Esophagus muscularis mucosa (tissue), 4 donors: Measurements from ENCODE around the gene PTPRT. TPM values are rescaled to one million over a fixed set of nuclear protein-coding genes. Genes with fewer than 3 reads are reported as not detected.

Experiments used
- DNase-seq: peaks from one replicate; pipeline ENCODE4 v3.0.0-alpha.2; 2017; ENCODE audit errors: extremely low spot score
- H3K27ac ChIP-seq, 4 donors: fragments of 200-600 bp; sonication (generic); replicated peaks in 1 of 4; 1 replicate in 3 of 4; 2 replicates in 1 of 4; pipeline ENCODE4 v1.5.1; 2016 to 2019; ENCODE audit warnings: mild to moderate bottlenecking in 1 of 4
- H3K27me3 ChIP-seq, 4 donors: fragments of 200-600 bp; sonication (generic); one replicate each; pipeline versions ENCODE4 v1.5.1 to v1.6.0; 2016 to 2019
- H3K36me3 ChIP-seq, 4 donors: fragments of 200-600 bp; sonication (generic); one replicate each; pipeline ENCODE4 v1.5.1; 2016 to 2019
- H3K4me1 ChIP-seq, 4 donors: fragments of 200-600 bp; sonication (generic); one replicate each; pipeline ENCODE4 v1.5.1; 2016 to 2019
- H3K4me3 ChIP-seq, 4 donors: fragments of 200-600 bp; sonication (generic); 1 replicate in 2 of 4; 2 replicates in 2 of 4; pipeline ENCODE4 v1.5.1; 2016 to 2019; ENCODE audit warnings: mild to moderate bottlenecking in 4 of 4, moderate library complexity in 1 of 4
- H3K9me3 ChIP-seq, 4 donors: fragments of 200-600 bp; sonication (generic); 1 replicate in 3 of 4; 2 replicates in 1 of 4; pipeline ENCODE4 v1.5.1; 2016 to 2019
- EP300 ChIP-seq: sonication (generic); formaldehyde crosslinking; IDR thresholded peaks from one replicate; pipeline ENCODE4 v1.6.1; 2017; ENCODE audit warnings: antibody characterized with exemption
- POLR2A ChIP-seq: fragments of 450-650 bp; IDR thresholded peaks from one replicate; pipeline ENCODE4 v1.6.1; 2017; ENCODE audit warnings: antibody characterized with exemption, moderate library complexity, mild to moderate bottlenecking, low read depth
- POLR2AphosphoS5 ChIP-seq, 2 donors: sonication (generic); formaldehyde crosslinking; IDR thresholded peaks; one replicate each; pipeline ENCODE4 v1.6.1; 2017; ENCODE audit warnings: antibody characterized with exemption in 2 of 2
- WGBS: methylation state at CpG from one replicate; pipeline ENCODE4 v1.1.5; 2018; 5-methylcytosine and 5-hydroxymethylcytosine counted together
- intact Hi-C: fragments of 100-400 bp; cut with DNase I; formaldehyde crosslinking; loops from one replicate; pipeline ENCODE4 v1.15.1; 2023
- total RNA-seq, 4 donors: library from RNA; depleted of rRNA; stranded (reverse); fragments of >200 nt; gene quantifications; one replicate each; pipeline versions ENCODE4 v1.1.0 to v1.2.1, GENCODE V29; 2016
- TF ChIP-seq, protein P1 (sequence below), 3 experiments: fragments of 200-600 bp in 2 of 3; fragments of 450-650 bp in 1 of 3; sonication (generic) in 2 of 3; IDR thresholded peaks; one replicate each; pipeline ENCODE4 v1.5.1; 2017 to 2019; ENCODE audit warnings: antibody characterized with exemption in 3 of 3, mild to moderate bottlenecking in 2 of 3, moderate library complexity in 1 of 3

The PTPRT gene
- total RNA-seq, 4 donors from 2014 or later: 0.06 to 0.39 TPM; not detected in 2

DNA sequence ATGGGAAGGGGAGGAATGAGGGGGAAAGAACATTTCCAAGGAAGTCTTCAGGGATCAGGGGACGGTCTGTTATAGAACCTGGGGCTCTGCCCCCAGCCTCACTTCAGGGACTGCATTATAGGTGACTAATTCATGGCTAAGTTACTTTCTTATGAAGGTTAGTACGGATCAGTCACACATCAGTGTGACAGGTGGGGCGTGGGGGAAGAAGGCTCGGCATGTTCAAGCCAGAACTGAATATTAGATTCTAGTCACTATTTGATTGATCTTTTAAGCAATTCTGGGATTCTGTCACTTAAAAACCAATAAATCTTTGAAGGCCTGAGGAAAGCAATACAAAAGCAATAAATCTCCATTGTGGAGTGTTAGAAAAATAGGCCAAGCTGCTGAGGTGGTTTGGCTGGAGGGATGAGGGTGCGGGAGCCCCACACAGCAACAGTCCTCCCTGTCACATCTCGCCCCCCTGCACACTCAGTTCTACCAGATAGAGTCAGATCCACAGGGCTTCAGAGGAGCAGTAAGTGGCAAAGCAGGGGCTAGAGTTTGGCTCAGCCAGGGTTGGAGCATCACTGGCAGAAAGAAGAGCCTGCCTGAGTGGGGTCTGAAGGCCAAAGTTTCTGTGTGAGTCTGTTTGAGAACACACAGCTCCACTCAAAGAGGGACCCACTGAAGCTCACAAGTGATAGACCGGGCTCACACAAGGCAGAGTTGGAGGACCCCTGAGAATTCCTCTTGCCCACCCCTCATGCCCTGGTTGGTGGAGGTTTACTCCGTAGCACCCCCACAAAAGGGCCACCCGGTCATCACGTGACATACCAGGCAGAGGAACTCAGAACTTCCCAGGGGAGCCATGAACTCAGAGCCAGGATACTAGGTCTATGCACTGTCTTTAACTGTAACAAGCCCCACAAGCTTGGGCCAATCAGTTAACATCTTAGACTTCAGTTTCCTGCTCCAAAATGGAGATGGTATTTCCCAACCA is 843.2 kb downstream of the PTPRT start:
- intact Hi-C loops: no loop called here
- TF ChIP-seq, protein P1, sequence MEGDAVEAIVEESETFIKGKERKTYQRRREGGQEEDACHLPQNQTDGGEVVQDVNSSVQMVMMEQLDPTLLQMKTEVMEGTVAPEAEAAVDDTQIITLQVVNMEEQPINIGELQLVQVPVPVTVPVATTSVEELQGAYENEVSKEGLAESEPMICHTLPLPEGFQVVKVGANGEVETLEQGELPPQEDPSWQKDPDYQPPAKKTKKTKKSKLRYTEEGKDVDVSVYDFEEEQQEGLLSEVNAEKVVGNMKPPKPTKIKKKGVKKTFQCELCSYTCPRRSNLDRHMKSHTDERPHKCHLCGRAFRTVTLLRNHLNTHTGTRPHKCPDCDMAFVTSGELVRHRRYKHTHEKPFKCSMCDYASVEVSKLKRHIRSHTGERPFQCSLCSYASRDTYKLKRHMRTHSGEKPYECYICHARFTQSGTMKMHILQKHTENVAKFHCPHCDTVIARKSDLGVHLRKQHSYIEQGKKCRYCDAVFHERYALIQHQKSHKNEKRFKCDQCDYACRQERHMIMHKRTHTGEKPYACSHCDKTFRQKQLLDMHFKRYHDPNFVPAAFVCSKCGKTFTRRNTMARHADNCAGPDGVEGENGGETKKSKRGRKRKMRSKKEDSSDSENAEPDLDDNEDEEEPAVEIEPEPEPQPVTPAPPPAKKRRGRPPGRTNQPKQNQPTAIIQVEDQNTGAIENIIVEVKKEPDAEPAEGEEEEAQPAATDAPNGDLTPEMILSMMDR (IDR thresholded peaks at IDR 0.05): no peak
- TF ChIP-seq POLR2AphosphoS5 (IDR thresholded peaks at IDR 0.05): no peak
- TF ChIP-seq EP300: no peak
- TF ChIP-seq POLR2A: no peak
- no peaks in the 10 kb centered on the region for H3K27me3 ChIP-seq
- no peaks in the 10 kb centered on the region for H3K4me1 ChIP-seq
- DNase-seq: peak; percentile 83
- no peak overlapping the region for H3K27ac ChIP-seq
- no peaks in the 10 kb centered on the region for H3K9me3 ChIP-seq
- no peaks in the 10 kb centered on the region for H3K36me3 ChIP-seq
- H3K4me3 ChIP-seq: no peak overlapping the region
- WGBS: 72% methylated on average over 8 of the region's 10 CpGs

DNA sequence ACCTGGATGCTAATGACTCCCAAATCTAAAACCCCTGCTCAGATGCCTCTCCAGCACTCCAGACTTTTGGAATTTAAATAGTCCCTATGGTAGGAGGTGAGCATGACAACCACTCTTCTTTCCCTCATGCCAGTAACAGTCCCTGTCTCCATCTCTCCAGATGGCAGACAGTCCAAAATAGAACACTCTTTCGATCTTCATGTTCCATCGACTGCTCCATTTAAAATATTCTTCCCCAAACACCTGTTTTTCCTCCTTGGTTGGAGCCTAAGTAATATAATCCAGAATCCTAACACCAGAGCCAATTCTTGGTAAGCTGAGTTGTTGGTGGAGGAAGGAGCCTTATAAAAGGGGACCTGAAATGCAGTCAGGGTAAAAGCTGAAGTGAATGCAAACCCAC is 848.1 kb downstream of the PTPRT start:
- Histone ChIP-seq H3K4me3 (no peak overlapping the region), H3K27ac (no peak overlapping the region), H3K27me3 (no peaks in the 10 kb centered on the region), H3K9me3 (no peaks in the 10 kb centered on the region), H3K36me3 (no peaks in the 10 kb centered on the region), H3K4me1 (peaks cover 0 to 11% (median 0%) of the 10 kb centered on the region in 4 donors)
- intact Hi-C loops: no loop called here
- DNase-seq: no peak
- WGBS: 79% methylated on average over 2 of the region's 2 CpGs
- TF ChIP-seq POLR2AphosphoS5 (IDR thresholded peaks at IDR 0.05) (no peak), POLR2A (no peak), EP300 (no peak)
- TF ChIP-seq, protein P1 (IDR thresholded peaks at IDR 0.05): no peak

DNA sequence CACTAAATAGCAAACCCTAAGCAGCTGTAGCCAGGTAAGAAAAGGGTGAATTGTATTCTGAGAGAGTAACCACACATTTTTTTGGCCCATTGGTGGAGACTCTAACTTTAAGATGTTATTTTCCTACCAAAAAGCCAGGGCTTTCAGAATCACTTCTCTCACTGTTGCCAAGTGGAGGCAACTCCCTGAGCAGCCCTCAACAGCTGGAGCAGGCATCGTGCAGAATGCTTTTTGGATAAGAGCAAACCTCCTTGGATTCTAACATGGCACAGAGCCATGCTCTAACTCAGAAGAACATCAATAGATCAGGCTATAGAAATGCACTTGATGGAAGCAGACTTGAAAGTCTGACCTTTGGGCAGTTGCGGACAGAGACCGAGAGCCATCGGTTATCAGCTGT is 849.3 kb downstream of the PTPRT start:
- H3K9me3 ChIP-seq: no peaks in the 10 kb centered on the region
- H3K4me1 ChIP-seq: peaks cover 0 to 11% (median 0%) of the 10 kb centered on the region in 4 donors
- 69% methylated on average over 4 of the region's 4 CpGs for WGBS
- intact Hi-C loops: no loop called here
- no peak overlapping the region for H3K4me3 ChIP-seq
- no peak for DNase-seq
- H3K27ac ChIP-seq: no peak overlapping the region
- no peaks in the 10 kb centered on the region for H3K27me3 ChIP-seq
- H3K36me3 ChIP-seq: no peaks in the 10 kb centered on the region
- no peak for TF ChIP-seq POLR2AphosphoS5 (IDR thresholded peaks at IDR 0.05)
- TF ChIP-seq, protein P1 (IDR thresholded peaks at IDR 0.05): no peak
- no peak for TF ChIP-seq EP300
- no peak for TF ChIP-seq POLR2A

DNA sequence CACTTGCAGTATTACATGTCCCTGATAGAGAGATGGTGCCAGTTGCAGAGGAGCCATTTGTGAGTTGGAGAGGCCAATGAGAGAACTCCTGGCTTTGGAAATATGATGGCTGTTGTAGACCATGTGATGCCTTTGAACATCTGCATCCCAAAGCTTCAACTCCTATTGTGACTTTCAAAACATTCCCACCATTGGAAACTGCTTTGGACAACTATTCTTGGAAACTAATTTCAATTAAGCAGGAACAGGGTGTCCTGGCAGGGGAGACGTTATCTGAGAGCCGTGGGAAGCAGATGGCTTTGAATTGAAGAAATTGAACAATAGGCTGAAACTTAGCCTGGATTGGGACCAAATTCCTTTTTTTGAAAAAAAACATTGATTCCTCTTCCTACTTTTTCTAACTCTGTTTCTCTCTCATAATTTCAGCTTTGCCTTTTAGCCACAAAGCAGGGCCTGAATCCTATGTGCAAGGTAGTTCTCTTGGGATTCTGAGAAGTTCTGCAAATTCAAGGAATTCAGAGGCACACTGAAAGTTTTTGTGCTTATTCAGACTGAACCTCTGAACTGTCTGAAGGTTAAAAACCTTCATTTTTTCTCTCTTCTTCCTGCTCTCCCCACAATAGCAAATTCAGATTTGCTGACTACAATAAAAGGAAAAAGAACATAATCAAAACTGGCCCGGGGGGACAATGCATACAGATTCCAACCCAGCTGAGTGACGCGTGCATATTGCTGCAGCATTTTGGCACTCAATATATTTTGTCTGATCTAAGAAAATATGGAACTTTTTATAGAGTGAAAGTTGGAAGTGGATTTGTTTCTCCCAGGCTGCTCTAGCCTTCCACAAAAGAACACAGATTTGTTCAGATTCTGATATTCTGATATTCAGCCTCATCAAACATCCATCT is 851.2 kb downstream of the PTPRT start:
- Histone ChIP-seq H3K4me1 (peaks cover 0 to 11% (median 0%) of the 10 kb centered on the region in 4 donors), H3K9me3 (no peaks in the 10 kb centered on the region), H3K36me3 (no peaks in the 10 kb centered on the region), H3K27me3 (no peaks in the 10 kb centered on the region), H3K4me3 (no peak overlapping the region), H3K27ac (peak overlapping the region in 1 of 4 donors; percentile 12)
- peak; percentile 78 for DNase-seq
- intact Hi-C loops: no loop called here
- WGBS: 29% methylated on average over 5 of the region's 5 CpGs
- TF ChIP-seq POLR2AphosphoS5 (IDR thresholded peaks at IDR 0.05) (peak in 1 of 2 donors; percentile 27), EP300 (no peak), POLR2A (no peak)
- TF ChIP-seq, protein P1 (IDR thresholded peaks at IDR 0.05): no peak
